PC-3 (cell line): Measurements from ENCODE around the gene HABP4. TPM values are rescaled to one million over a fixed set of nuclear protein-coding genes. Genes with fewer than 3 reads are reported as not detected.

Experiments
- ATAC-seq: fragments of 200-7000 bp; cut with Tn5 transposase; 2 replicates; pipeline ENCODE4 v1.9.1; 2020; ENCODE audit warnings: mild to moderate bottlenecking, moderate library complexity
- BruUV-seq: library from RNA; stranded (reverse); fragments of 400-500 nt; replicated peaks from 2 replicates; lab custom pipeline; 2021; lab: Mats Ljungman, UMichigan
- CTCF ChIA-PET: fragments of 300-600 bp; sonication (Branson Sonifier 250); formaldehyde crosslinking; loops from one replicate; lab custom pipeline; 2022; ENCODE audit warnings: antibody characterized with exemption; lab: Charles Lee
- POLR2A ChIA-PET: fragments of 300-600 bp; sonication (Branson Sonifier 250); formaldehyde crosslinking; loops from one replicate; lab custom pipeline; 2022; ENCODE audit warnings: antibody characterized with exemption; ENCODE audit not compliant: unreplicated experiment; lab: Charles Lee
- DNase-seq: peaks from one replicate; pipeline ENCODE4 v3.0.0-alpha.2; 2015
- H2AFZ ChIP-seq: fragments of 300-600 bp; sonication (generic); 2 replicates; pipeline ENCODE4 v1.6.0; 2016; ENCODE audit warnings: antibody characterized with exemption, low read length
- H3F3A ChIP-seq: fragments of 300-600 bp; sonication (generic); one replicate; pipeline ENCODE4 v1.6.0; 2017; ENCODE audit warnings: antibody characterized with exemption, low read length, control low read depth, mild to moderate bottlenecking; ENCODE audit not compliant: unreplicated experiment
- H3K27ac ChIP-seq: fragments of 300-600 bp; sonication (generic); 2 replicates; pipeline ENCODE4 v1.5.1; 2016; ENCODE audit warnings: mild to moderate bottlenecking, low read length
- H3K27me3 ChIP-seq: fragments of 300-600 bp; sonication (generic); 2 replicates; pipeline ENCODE4 v1.6.1; 2016; ENCODE audit warnings: low read length, mixed read lengths
- H3K36me3 ChIP-seq: fragments of 300-600 bp; sonication (generic); 2 replicates; pipeline ENCODE4 v1.6.1; 2016; ENCODE audit warnings: low read depth, mixed run types, low read length, mixed read lengths
- H3K4me1 ChIP-seq: fragments of 300-600 bp; sonication (generic); 2 replicates; pipeline ENCODE4 v1.5.1; 2016; ENCODE audit warnings: low read length; ENCODE audit not compliant: insufficient read depth
- H3K4me2 ChIP-seq: fragments of 300-600 bp; sonication (generic); 2 replicates; pipeline ENCODE4 v1.6.0; 2016; ENCODE audit warnings: low read length
- H3K4me3 ChIP-seq: fragments of 300-600 bp; sonication (generic); 2 replicates; pipeline ENCODE4 v1.5.1; 2016; ENCODE audit warnings: mild to moderate bottlenecking, low read length, mixed read lengths
- H3K79me2 ChIP-seq: fragments of 300-600 bp; sonication (generic); 2 replicates; pipeline ENCODE4 v1.6.1; 2017; ENCODE audit warnings: low read length, mixed read lengths
- H3K9ac ChIP-seq: fragments of 300-600 bp; sonication (generic); 2 replicates; pipeline ENCODE4 v1.6.0; 2016; ENCODE audit warnings: mild to moderate bottlenecking, low read length
- H3K9me2 ChIP-seq: fragments of 300-600 bp; sonication (generic); replicated peaks from 2 replicates; pipeline ENCODE4 v1.6.1; 2016; ENCODE audit warnings: mixed run types, low read length, mixed read lengths
- H3K9me3 ChIP-seq: fragments of 300-600 bp; sonication (generic); 2 replicates; pipeline ENCODE4 v1.6.1; 2016; ENCODE audit warnings: low read length, mixed read lengths
- H4K20me1 ChIP-seq: fragments of 300-600 bp; sonication (generic); 2 replicates; pipeline ENCODE4 v1.6.1; 2016; ENCODE audit warnings: low read length, mixed read lengths
- CTCF ChIP-seq: fragments of 300-600 bp; sonication (generic); conservative IDR thresholded peaks from 2 replicates; pipeline ENCODE4 v1.5.1; 2017; ENCODE audit warnings: antibody characterized with exemption, low read depth, mild to moderate bottlenecking, low read length
- EZH2 ChIP-seq: fragments of 300-600 bp; sonication (generic); IDR thresholded peaks from one replicate; pipeline ENCODE4 v1.6.1; 2017; ENCODE audit warnings: antibody characterized with exemption, mild to moderate bottlenecking, low read length; ENCODE audit not compliant: unreplicated experiment
- EZH2phosphoT487 ChIP-seq: fragments of 300-600 bp; sonication (generic); IDR thresholded peaks from 2 replicates; pipeline ENCODE4 v1.6.1; 2018; ENCODE audit warnings: mild to moderate bottlenecking, antibody characterized with exemption, low read length, borderline replicate concordance
- intact Hi-C: fragments of 100-400 bp; cut with micrococcal nuclease; formaldehyde crosslinking; loops from 2 replicates; pipeline ENCODE4 v1.9.0; 2023
- total RNA-seq: library from RNA; depleted of rRNA; stranded (reverse); fragments of >200 nt; gene quantifications from 2 replicates; pipeline ENCODE4 v1.2.3, GENCODE V29; 2014

HABP4 gene
- total RNA-seq, 1 experiment from 2014 or later: 6.6 TPM

GRCh38 chr9:96497117-96497399, 47.1 kb downstream of the HABP4 start:
- TF ChIP-seq CTCF (no peak), EZH2 (no peak), EZH2phosphoT487 (no peak)
- no peak for ATAC-seq
- H3K27ac ChIP-seq: no peak overlapping the region
- no peaks in the 10 kb centered on the region for H3K9me2 ChIP-seq
- H3K4me3 ChIP-seq: no peak overlapping the region
- no peaks in the 10 kb centered on the region for H3K79me2 ChIP-seq
- no peaks in the 10 kb centered on the region for H3K4me1 ChIP-seq
- H3K27me3 ChIP-seq: no peaks in the 10 kb centered on the region
- H3K36me3 ChIP-seq: no peaks in the 10 kb centered on the region
- DNase-seq: no peak
- intact Hi-C loops: no loop called here
- no peaks in the 10 kb centered on the region for H4K20me1 ChIP-seq
- no peaks in the 10 kb centered on the region for H3K9me3 ChIP-seq
- BruUV-seq: no TSS peak
- no peak overlapping the region for H3K9ac ChIP-seq
- ChIA-PET CTCF (no interaction called here), POLR2A (no interaction called here)
- H3K4me2 ChIP-seq: no peak overlapping the region
- no peaks in the 10 kb centered on the region for H3F3A ChIP-seq
- no peak overlapping the region for H2AFZ ChIP-seq

- Histone ChIP-seq H3K27me3 (no peaks in the 10 kb centered on the region), H3K36me3 (no peaks in the 10 kb centered on the region), H3K4me3 (no peak overlapping the region), H3K4me2 (no peak overlapping the region), H4K20me1 (no peaks in the 10 kb centered on the region), H3K27ac (no peak overlapping the region), H3K9me2 (no peaks in the 10 kb centered on the region), H3K9ac (no peak overlapping the region), H3K4me1 (peaks cover 10% of the 10 kb centered on the region; the same call in 1 of the 2 replicates), H3K79me2 (no peaks in the 10 kb centered on the region), H3K9me3 (no peaks in the 10 kb centered on the region), H3F3A (no peaks in the 10 kb centered on the region), H2AFZ (no peak overlapping the region)
- no peak for ATAC-seq
- intact Hi-C loops: no loop called here
- POLR2A ChIA-PET: no interaction called here
- DNase-seq: no peak
- CTCF ChIA-PET: no interaction called here
- TF ChIP-seq EZH2: no peak
- TF ChIP-seq EZH2phosphoT487: no peak
- TF ChIP-seq CTCF: no peak
- no TSS peak for BruUV-seq
These were observed 48.8 kb downstream of the HABP4 start for GRCh38 chr9:96498796-96499195.

GRCh38 chr9:96499257-96499656, 49.3 kb downstream of the HABP4 start:
- Histone ChIP-seq H3K4me3 (no peak overlapping the region), H2AFZ (no peak overlapping the region), H3K36me3 (no peaks in the 10 kb centered on the region), H3K9me2 (no peaks in the 10 kb centered on the region), H3K27ac (no peak overlapping the region), H4K20me1 (no peaks in the 10 kb centered on the region), H3K79me2 (no peaks in the 10 kb centered on the region), H3F3A (no peaks in the 10 kb centered on the region), H3K9ac (no peak overlapping the region), H3K4me2 (no peak overlapping the region), H3K4me1 (peaks cover 10% of the 10 kb centered on the region; the same call in 1 of the 2 replicates), H3K27me3 (no peaks in the 10 kb centered on the region), H3K9me3 (no peaks in the 10 kb centered on the region)
- CTCF ChIA-PET: no interaction called here
- TF ChIP-seq EZH2phosphoT487: no peak
- TF ChIP-seq EZH2: no peak
- TF ChIP-seq CTCF: no peak
- POLR2A ChIA-PET: no interaction called here
- ATAC-seq: no peak
- no peak for DNase-seq
- no TSS peak for BruUV-seq
- intact Hi-C loops: no loop called here
